OCI-LY7 (cell line): ENCODE measurements around the gene APOF. TPM values are rescaled to one million over a fixed set of nuclear protein-coding genes. Genes with fewer than 3 reads are reported as not detected.

Source experiments
- BruUV-seq: library from RNA; stranded (reverse); fragments of 400-500 nt; replicated peaks from 2 replicates; lab custom pipeline; 2021; lab: Mats Ljungman, UMichigan
- CTCF ChIA-PET: fragments of 300-600 bp; sonication (Branson Sonifier 250); formaldehyde crosslinking; loops from one replicate; lab custom pipeline; 2022; ENCODE audit warnings: antibody characterized with exemption; ENCODE audit not compliant: unreplicated experiment; lab: Charles Lee
- POLR2A ChIA-PET: fragments of 300-600 bp; sonication (Branson Sonifier 250); formaldehyde crosslinking; loops from one replicate; lab custom pipeline; 2022; ENCODE audit warnings: antibody characterized with exemption; lab: Charles Lee
- DNase-seq: peaks from one replicate; pipeline ENCODE4 v3.0.0-alpha.2; 2015; ENCODE audit warnings: low spot score
- H2AFZ ChIP-seq: fragments of 200-600 bp; sonication (generic), shearing (Covaris generic); 2 replicates; pipeline ENCODE4 v1.6.1; 2014; ENCODE audit warnings: mild to moderate bottlenecking, antibody characterized with exemption, low read length, moderate library complexity
- H3K27ac ChIP-seq: fragments of 200-600 bp; sonication (generic); 2 replicates; pipeline ENCODE4 v1.5.1; 2014; ENCODE audit warnings: mixed run types, low read depth, mild to moderate bottlenecking, moderate library complexity, low read length, inconsistent platforms; ENCODE audit not compliant: poor library complexity, severe bottlenecking
- H3K36me3 ChIP-seq: fragments of 200-600 bp; sonication (generic); 2 replicates; pipeline ENCODE4 v1.6.1; 2014; ENCODE audit warnings: mild to moderate bottlenecking, antibody characterized with exemption, low read length, moderate library complexity, mixed read lengths; ENCODE audit not compliant: insufficient read depth
- H3K4me1 ChIP-seq: fragments of 200-600 bp; sonication (generic); 2 replicates; pipeline ENCODE4 v1.5.1; 2014; ENCODE audit warnings: mild to moderate bottlenecking, low read length; ENCODE audit not compliant: insufficient read depth, poor library complexity, severe bottlenecking
- H3K4me2 ChIP-seq: fragments of 200-600 bp; sonication (generic); 2 replicates; pipeline ENCODE4 v1.6.1; 2014; ENCODE audit warnings: mild to moderate bottlenecking, low read length
- H3K4me3 ChIP-seq: fragments of 200-600 bp; sonication (generic); 2 replicates; pipeline ENCODE4 v1.5.1; 2014; ENCODE audit warnings: mild to moderate bottlenecking, low read depth, low read length; ENCODE audit not compliant: poor library complexity, severe bottlenecking
- H3K79me2 ChIP-seq: fragments of 200-600 bp; sonication (generic); 2 replicates; pipeline ENCODE4 v1.6.1; 2016; ENCODE audit warnings: low read depth, mild to moderate bottlenecking, low read length, moderate library complexity, mixed read lengths; ENCODE audit not compliant: insufficient read depth
- H3K9me2 ChIP-seq: fragments of 200-600 bp; sonication (generic); 2 replicates; pipeline ENCODE4 v1.6.1; 2016; ENCODE audit warnings: mild to moderate bottlenecking, low read length, mixed read lengths; ENCODE audit not compliant: insufficient read depth
- H3K9me3 ChIP-seq: fragments of 200-600 bp; sonication (generic); 2 replicates; pipeline ENCODE4 v1.6.1; 2014; ENCODE audit warnings: mild to moderate bottlenecking, mixed run types, low read length, mixed read lengths
- H4K20me1 ChIP-seq: fragments of 200-600 bp; sonication (generic); 2 replicates; pipeline ENCODE4 v1.6.1; 2014; ENCODE audit warnings: mild to moderate bottlenecking, antibody characterized with exemption, low read length, moderate library complexity, mixed read lengths; ENCODE audit not compliant: insufficient read depth
- CTCF ChIP-seq: fragments of 200-600 bp; sonication (generic); conservative IDR thresholded peaks from 2 replicates; pipeline ENCODE4 v1.5.1; 2014; ENCODE audit warnings: mild to moderate bottlenecking, antibody characterized with exemption, low read length, moderate library complexity, mixed read lengths
- EZH2phosphoT487 ChIP-seq: fragments of 200-600 bp; sonication (generic); IDR thresholded peaks from 2 replicates; pipeline ENCODE4 v1.6.1; 2018; ENCODE audit warnings: low read depth, borderline replicate concordance, mild to moderate bottlenecking, mixed run types, antibody characterized with exemption, low read length, moderate library complexity, mixed read lengths
- intact Hi-C: fragments of 100-400 bp; cut with micrococcal nuclease; formaldehyde crosslinking; loops from one replicate; pipeline ENCODE4 v1.10.0; 2022; ENCODE audit not compliant: unreplicated experiment
- total RNA-seq, 2 experiments: library from RNA; depleted of rRNA in 1 of 2; stranded (reverse); fragments of >200 nt in 1 of 2; shearing (Covaris generic) in 1 of 2; gene quantifications; 2 replicates each; pipeline ENCODE4 v1.2.3, GENCODE V29; 2014 to 2022

Gene APOF
- total RNA-seq, 2 experiments from 2014 or later: 0.16 to 0.38 TPM

- intact Hi-C loops: no loop called here
- H3K4me2 ChIP-seq: no peak overlapping the region
- CTCF ChIA-PET: no interaction called here
- 0 out of 2 replicates have a peak, but pooled peaks cover 8% of the 10 kb centered on the region for H3K9me3 ChIP-seq
- no peak overlapping the region for H2AFZ ChIP-seq
- H3K79me2 ChIP-seq: no peaks in the 10 kb centered on the region
- H4K20me1 ChIP-seq: no peaks in the 10 kb centered on the region
- TF ChIP-seq CTCF (no peak), EZH2phosphoT487 (no peak)
- H3K36me3 ChIP-seq: no peaks in the 10 kb centered on the region
- no peak overlapping the region for H3K4me3 ChIP-seq
- no peak overlapping the region for H3K27ac ChIP-seq
- POLR2A ChIA-PET: interaction anchor here (0.6 to 1.1 kb wide), 3 partner anchors 24 to 58 kb away, joined by 3 to 6 read pairs (median 4); partner anchors contain the start of gene TIMELESS
- no peaks in the 10 kb centered on the region for H3K9me2 ChIP-seq
- no peak for DNase-seq
- BruUV-seq: no TSS peak
- H3K4me1 ChIP-seq: no peaks in the 10 kb centered on the region
Observed at GRCh38 chr12:56391721-56392120, 29.1 kb upstream of the APOF start.

- Histone ChIP-seq H2AFZ (no peak overlapping the region), H3K36me3 (no peaks in the 10 kb centered on the region), H3K4me3 (no peak overlapping the region), H3K27ac (no peak overlapping the region), H3K4me1 (no peaks in the 10 kb centered on the region), H3K9me2 (no peaks in the 10 kb centered on the region), H3K4me2 (no peak overlapping the region), H4K20me1 (no peaks in the 10 kb centered on the region), H3K79me2 (no peaks in the 10 kb centered on the region), H3K9me3 (0 out of 2 replicates have a peak, but pooled peaks cover 8% of the 10 kb centered on the region)
- TF ChIP-seq EZH2phosphoT487 (no peak), CTCF (no peak)
- ChIA-PET POLR2A (interaction anchor here (0.8 to 2.0 kb wide), 2 partner anchors 11 to 52 kb away, joined by 4 to 11 read pairs; no protein-coding TSS in a partner anchor), CTCF (no interaction called here)
- DNase-seq: no peak
- intact Hi-C loops: no loop called here
- BruUV-seq: no TSS peak
Observed at GRCh38 chr12:56389412-56389811, 26.8 kb upstream of the APOF start.

- H3K9me2 ChIP-seq: no peaks in the 10 kb centered on the region
- 0 out of 2 replicates have a peak overlapping the region, but pooled peaks have one; percentile 2 for H2AFZ ChIP-seq
- no peak overlapping the region for H3K4me2 ChIP-seq
- no peaks in the 10 kb centered on the region for H3K79me2 ChIP-seq
- intact Hi-C loops: no loop called here
- ChIA-PET CTCF (interaction anchor here (0.5 kb wide), 1 partner anchor 132 kb away, joined by 3 read pairs; no protein-coding TSS in a partner anchor), POLR2A (interaction anchor here (0.6 to 2.1 kb wide), 3 partner anchors 10 to 49 kb away, joined by 3 to 12 read pairs (median 4); partner anchors contain the start of gene IL23A)
- no peak for DNase-seq
- H3K4me3 ChIP-seq: no peak overlapping the region
- H4K20me1 ChIP-seq: no peaks in the 10 kb centered on the region
- no TSS peak for BruUV-seq
- no peaks in the 10 kb centered on the region for H3K9me3 ChIP-seq
- no peak overlapping the region for H3K27ac ChIP-seq
- no peak for TF ChIP-seq EZH2phosphoT487
- no peak for TF ChIP-seq CTCF
- no peaks in the 10 kb centered on the region for H3K36me3 ChIP-seq
- no peaks in the 10 kb centered on the region for H3K4me1 ChIP-seq
Observed at GRCh38 chr12:56387152-56387736, 24.6 kb upstream of the APOF start.
